GOT3 (cell line): Measurements from ENCODE around the gene EP400.
"Not testable (repeated sequence)": the region's sequence is repeated elsewhere in the genome, so short reads cannot be mapped to it uniquely, and the experiment has no call there.

Experiments used
- DNase-seq: peaks from one replicate; lab custom pipeline; 2025; ENCODE audit warnings: mixed read lengths; lab: John Stamatoyannopoulos, UW

The EP400 gene

DNA sequence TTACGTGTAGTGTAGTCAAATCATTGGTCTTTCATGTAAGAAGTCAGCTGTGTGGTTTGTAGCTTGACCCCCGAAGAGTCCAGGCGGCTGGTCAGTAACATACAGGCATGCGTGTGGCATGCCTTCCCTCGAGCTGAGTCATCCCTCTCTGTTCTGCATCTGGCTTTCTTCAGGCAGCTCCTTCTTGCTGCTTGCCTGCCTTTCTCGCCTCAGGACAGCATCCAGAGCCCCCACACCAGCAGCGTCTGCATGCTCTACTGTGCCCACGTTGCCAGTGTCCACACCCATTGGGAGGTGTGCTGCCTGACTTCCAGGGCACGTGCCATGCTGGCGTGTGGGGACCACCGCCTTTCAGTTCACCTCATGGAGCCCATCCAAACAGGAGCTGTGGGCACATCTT is 96.8 kb downstream of the EP400 start:
- no peak for DNase-seq

DNA sequence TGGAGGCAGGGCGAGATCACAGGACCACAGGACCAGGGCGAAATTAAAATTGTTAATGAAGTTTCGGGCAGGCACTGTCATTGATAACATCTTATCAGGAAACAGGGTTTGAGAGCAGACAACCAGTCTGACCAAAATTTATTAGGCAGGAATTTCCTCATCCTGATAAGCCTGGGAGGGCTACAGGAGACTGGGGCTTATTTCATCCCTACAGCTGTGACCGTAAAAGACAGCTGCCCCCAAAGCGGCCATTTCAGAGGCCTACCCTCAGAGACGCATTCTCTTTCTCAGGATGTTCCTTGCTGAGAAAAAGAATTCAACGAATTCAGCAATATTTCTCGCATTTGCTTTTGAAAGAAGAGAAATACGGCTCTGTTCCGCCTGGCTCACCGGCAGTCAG is 97.9 kb downstream of the EP400 start:
- DNase-seq: not testable (repeated sequence)

DNA sequence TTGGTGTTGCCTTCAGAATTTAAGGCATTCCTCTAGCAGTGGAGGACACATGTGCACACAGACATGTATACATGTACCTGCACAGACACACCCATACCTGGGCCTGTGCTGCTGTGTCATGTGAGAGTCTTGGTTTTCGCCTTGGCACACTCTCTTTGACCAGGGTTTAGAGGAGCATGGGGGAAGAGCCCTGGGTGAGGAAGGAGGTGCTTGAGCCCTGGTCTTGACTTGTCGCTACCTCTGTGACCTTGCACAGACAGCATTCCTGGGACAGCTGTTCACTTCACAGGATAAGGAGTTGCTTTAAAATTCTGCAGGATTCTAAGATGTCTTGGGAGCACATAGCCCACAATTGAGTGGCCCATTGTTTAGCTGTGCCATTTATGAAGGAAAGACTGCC is 99.7 kb downstream of the EP400 start:
- no peak for DNase-seq

DNA sequence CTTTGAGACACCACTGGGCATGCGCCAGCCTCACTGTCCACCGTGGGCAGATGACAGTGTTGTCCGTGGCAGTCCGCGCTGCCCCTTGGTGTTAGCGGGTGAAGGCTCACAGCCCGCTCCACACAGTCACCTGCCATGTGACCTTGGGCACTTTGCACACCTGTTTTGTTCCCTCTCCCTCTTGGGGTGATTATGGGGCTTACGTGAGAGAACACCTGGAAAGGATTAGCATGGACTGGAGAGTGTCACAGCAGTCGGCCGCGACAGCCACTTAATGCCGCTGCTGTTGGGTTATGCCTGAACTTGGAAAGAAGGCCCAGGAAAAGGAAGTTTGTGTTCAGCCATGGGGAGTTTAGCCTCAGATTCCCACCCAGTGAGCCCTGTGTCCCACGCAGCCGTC is 100.1 kb downstream of the EP400 start:
- no peak for DNase-seq

DNA sequence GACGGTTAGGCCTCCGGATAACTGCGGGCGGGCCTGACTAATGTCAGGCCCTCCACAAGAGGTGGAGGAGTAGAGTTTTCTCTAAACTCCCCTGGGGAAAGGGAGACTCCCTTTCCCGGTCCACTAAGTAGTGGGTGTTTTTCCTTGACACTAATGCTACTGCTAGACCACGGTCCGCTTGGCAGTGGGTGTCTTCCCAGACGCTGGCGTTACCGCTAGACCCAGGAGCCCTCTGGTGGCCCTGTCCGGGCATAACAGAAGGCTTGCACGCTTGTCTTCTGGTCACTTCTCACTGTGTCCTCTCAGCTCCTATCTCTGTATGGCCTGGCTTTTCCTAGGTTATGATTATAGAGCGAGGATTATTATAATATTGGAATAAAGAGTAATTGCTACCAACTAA is 102.0 kb downstream of the EP400 start:
- not testable (repeated sequence) for DNase-seq

DNA sequence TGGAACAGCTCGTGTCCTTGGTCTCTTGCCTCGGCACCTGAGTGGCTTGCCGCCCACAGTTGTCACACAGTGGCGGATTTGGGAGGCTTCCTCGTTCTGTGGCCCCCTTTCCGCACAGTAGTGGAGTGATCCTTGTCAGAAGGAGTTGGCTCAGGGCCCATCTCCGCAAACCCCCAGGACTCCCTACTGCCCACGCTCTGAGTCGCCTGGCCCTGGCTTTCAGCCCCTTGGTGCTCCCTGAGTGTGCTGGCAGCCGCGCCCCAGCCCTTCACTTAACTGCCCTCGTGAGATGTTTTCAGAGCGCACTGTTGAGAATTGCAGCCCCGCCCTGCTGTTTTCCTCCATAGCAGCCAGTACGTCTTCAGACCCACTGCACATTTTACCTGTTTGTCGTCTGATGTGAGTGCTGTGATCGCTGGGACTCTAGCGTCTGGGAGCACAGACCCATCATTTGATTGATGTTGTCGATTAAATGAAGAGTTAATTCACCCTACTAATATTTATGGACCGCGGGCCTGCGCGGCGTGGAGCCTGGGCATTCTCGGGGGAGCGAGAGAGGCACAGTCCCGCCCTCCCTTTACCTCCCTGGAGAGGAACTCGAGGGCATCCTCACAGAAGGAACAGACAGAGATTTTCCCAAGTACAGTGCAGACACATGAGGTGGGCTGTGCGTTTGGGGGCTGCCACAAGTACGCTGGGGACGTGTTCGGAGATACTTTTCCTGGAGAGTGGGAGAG is 102.6 kb downstream of the EP400 start:
- no peak for DNase-seq

DNA sequence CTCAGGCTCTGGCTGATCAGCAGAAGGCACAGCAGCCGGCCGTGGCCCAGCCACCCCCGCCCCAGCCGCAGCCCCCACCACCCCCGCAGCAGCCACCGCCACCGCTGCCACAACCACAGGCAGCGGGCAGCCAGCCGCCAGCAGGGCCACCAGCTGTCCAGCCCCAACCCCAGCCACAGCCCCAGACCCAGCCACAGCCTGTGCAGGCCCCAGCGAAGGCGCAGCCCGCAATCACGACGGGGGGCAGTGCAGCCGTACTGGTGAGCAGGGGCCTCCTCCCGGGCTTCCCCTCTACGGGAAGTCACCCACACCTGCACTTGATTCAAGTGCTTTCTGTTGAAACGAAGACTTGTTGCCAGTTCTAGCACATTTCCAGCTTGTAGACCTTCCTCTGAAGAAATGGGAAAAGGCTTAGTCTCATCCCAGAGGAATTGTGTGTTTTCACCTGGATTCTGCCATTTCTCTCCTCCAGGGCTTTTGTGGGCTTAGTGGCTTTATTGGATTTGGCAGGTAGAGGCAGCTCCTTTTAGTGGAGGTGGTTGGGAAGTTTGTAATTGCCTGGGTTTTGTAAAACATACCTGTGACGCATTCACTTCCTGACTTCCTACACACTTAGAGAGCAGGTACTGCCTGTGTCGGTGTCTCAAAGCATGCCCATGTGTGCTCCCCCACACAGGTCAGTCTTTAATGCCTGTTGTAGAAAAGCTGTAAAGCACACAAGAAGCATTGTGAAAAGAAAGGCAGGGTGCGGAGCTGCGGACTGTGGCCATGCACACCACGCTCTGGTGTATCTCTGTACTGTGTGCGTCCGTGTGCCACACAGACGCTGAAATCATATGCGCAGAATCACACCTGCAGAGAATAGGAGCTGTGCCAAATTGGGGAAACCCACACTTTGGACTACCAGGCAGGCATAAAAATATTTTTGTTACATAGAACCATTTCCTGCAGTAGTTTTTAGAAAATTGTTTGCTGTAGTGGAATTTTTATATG is 103.9 kb downstream of the EP400 start:
- no peak for DNase-seq

GRCh38 chr12:132054983-132055382 is 105.2 kb downstream of the EP400 start:
- DNase-seq: no peak

- no peak for DNase-seq
Measured at GRCh38 chr12:132055535-132056096, 105.9 kb downstream of the EP400 start.

DNA sequence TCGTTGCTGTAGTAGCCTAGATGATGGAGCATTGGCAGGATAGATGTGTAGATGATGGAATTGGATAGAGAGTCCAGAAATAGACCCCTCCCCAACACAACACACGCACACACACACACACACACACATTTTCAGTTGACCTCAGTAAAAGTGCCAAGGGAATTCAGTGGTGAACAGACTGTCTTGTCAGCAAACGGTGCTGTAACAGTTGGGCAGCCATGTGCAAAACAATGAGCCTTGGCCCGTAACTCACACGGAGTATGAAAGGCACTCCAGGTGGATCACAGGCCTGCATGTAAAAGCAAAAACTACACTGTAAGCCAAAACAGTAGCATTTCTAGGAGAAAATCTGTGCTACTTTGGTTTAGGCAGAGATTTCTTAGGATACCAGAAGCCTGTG is 106.6 kb downstream of the EP400 start:
- no peak for DNase-seq

DNA sequence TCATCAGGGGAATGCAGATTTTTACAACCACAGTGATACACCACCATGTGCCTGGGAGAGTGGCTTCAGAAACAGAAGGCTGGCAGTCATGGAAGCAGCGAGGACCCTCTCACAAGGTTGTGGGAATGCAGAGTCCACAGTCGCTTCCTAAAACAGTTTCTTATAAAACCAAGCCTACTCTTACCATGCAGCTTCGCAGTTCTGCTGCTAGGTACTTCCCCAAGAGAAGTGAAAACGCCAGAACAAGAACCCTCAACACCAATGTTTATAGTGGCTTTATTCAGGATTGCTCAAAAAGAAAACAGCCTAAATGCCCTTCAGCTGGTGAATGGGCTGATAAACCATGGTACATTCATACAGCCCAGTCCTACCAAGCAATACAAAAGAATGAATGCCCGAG is 107.2 kb downstream of the EP400 start:
- no peak for DNase-seq

DNA sequence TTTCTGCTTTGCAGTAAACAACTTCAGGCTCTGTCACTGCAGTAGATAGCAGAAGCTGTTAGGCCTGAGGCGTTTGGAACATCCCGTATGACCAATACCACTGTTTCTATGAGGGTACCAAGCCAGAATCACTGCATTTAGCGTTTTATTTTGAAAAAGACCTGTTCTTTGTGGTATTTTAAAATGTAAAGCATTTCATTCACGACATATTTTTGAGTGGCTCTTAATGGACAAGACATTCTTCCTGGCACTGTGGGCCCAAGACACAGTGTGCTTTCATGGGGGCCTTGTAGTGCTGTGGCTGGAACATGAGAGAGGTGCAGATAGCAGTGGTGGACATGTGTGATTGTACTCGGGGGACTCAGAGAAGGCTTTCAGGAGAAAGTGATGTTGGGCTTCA is 107.9 kb downstream of the EP400 start:
- DNase-seq: no peak

DNA sequence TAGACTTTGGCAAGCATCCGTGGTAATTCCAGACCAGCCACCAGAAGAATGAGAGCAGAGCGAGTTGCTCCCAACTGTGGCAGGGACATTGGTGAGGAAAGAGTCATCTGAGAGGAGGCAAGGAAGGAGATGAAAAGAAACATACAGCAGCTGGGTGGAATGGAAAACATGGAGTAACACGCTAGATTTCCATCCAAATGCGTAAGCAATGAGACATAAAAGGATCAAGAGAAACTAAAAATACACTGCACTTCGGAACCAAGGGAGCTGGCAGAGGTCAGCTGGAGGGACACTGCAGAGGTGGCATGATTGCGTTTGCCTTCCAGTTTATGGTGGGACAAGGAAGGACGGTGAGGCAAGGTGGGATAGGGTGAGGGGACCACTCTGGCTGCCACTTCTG is 111.5 kb downstream of the EP400 start:
- no peak for DNase-seq

GRCh38 chr12:132061641-132062430 is 112.1 kb downstream of the EP400 start:
- DNase-seq: no peak

- DNase-seq: no peak
Measured at GRCh38 chr12:132062481-132062880, 112.7 kb downstream of the EP400 start.

DNA sequence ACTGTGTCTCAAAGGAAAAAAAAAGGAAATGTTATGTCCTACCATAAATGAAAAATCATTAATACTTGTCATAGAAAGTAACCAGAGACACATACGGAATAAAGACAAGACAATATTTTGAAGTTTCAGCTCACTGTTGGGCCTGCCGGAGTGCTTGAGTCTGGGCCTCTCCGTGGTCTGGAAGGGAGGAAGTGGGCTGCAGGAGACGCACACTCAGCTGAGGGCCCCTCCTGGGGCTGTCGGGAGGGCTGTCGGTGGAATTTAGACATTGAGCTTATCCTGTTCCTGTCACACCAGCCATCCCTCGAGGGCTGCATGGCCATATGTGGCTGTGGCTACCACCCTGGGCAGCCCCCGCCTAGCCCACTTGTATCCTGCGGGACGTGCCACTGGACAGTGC is 113.7 kb downstream of the EP400 start:
- no peak for DNase-seq

- DNase-seq: no peak
Measured at GRCh38 chr12:132064631-132065030, 114.9 kb downstream of the EP400 start.

GRCh38 chr12:132065203-132065602 is 115.5 kb downstream of the EP400 start:
- no peak for DNase-seq

- no peak for DNase-seq
Measured at GRCh38 chr12:132065609-132066344, 116.0 kb downstream of the EP400 start.

DNA sequence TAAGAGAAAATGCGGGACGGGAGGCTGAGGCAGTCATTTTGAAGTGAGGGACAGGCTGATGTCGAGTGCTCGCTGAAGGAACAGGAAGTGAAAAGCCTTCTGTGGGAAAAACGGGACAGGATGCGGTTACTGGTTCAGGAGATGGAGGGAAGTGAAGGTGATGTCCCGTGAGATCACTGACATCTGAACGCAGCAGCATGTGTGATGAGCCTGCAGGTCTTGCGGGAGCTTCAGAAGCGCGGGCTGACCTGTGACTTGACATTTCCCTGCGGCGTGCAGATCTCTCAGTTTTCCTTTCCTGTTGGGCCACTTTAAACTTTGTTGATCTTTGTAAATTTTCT is 116.6 kb downstream of the EP400 start:
- DNase-seq: no peak

GRCh38 chr12:132066749-132067148 is 117.0 kb downstream of the EP400 start:
- DNase-seq: no peak
